CD8-positive, alpha-beta memory T cell (primary cell): ENCODE measurements around the gene DLX5. TPM values are rescaled to one million over a fixed set of nuclear protein-coding genes. Genes with fewer than 3 reads are reported as not detected.
A peak's percentile ranks its signal among the peaks of the same experiment; 100 is the strongest.

Experiments
- CTCF ChIA-PET: fragments of 350-600 bp; sonication (Branson Sonifier 250); formaldehyde crosslinking; loops from one replicate; lab custom pipeline; 2021; ENCODE audit warnings: antibody characterized with exemption; lab: Charles Lee
- POLR2A ChIA-PET: fragments of 350-600 bp; sonication (Branson Sonifier 250); formaldehyde crosslinking; loops from one replicate; lab custom pipeline; 2021; ENCODE audit warnings: antibody characterized with exemption; lab: Charles Lee
- DNase-seq, 5 donors: peaks; one replicate each; pipeline versions ENCODE4 v3.0.0 to v3.0.0-alpha.2; 2020 to 2022; ENCODE audit warnings: mixed read lengths in 1 of 5
- H3K27ac ChIP-seq: one replicate; pipeline ENCODE4 v1.7.0; 2013; ENCODE audit warnings: low read depth, mild to moderate bottlenecking, low read length, moderate library complexity
- H3K27me3 ChIP-seq: 2 replicates; pipeline ENCODE4 v1.7.0; 2013; ENCODE audit warnings: low read length, mild to moderate bottlenecking; ENCODE audit not compliant: insufficient read depth, poor library complexity, severe bottlenecking
- H3K36me3 ChIP-seq: 2 replicates; pipeline ENCODE4 v1.7.0; 2013; ENCODE audit warnings: mild to moderate bottlenecking, low read length, moderate library complexity; ENCODE audit not compliant: insufficient read depth
- H3K4me1 ChIP-seq: 2 replicates; pipeline ENCODE4 v1.7.0; 2013; ENCODE audit warnings: mild to moderate bottlenecking, low read length, moderate library complexity; ENCODE audit not compliant: insufficient read depth
- H3K4me3 ChIP-seq: 2 replicates; pipeline ENCODE4 v1.7.0; 2013; ENCODE audit warnings: mild to moderate bottlenecking, low read length
- H3K9me3 ChIP-seq: 2 replicates; pipeline ENCODE4 v1.7.0; 2013; ENCODE audit warnings: mild to moderate bottlenecking, low read length
- H3K27ac Mint-ChIP-seq, 8 donors: one replicate each; pipeline ENCODE4 v1.8.0; 2020 to 2021; ENCODE audit warnings: mixed read lengths in 8 of 8, mild to moderate bottlenecking in 6 of 8, inconsistent platforms in 3 of 8, moderate library complexity in 3 of 8
- H3K27me3 Mint-ChIP-seq, 2 donors: one replicate each; pipeline ENCODE4 v1.8.0; 2020 to 2021; ENCODE audit warnings: mixed read lengths in 2 of 2, mild to moderate bottlenecking in 1 of 2, moderate library complexity in 1 of 2
- H3K36me3 Mint-ChIP-seq, 3 donors: one replicate each; pipeline ENCODE4 v1.8.0; 2020 to 2021; ENCODE audit warnings: mixed read lengths in 3 of 3, inconsistent platforms in 1 of 3, mild to moderate bottlenecking in 1 of 3
- H3K4me1 Mint-ChIP-seq, 3 donors: one replicate each; pipeline ENCODE4 v1.8.0; 2020 to 2021; ENCODE audit warnings: mixed read lengths in 3 of 3, inconsistent platforms in 1 of 3, mild to moderate bottlenecking in 1 of 3
- H3K4me3 Mint-ChIP-seq, 7 donors: one replicate each; pipeline ENCODE4 v1.8.0; 2020 to 2021; ENCODE audit warnings: mixed read lengths in 7 of 7, mild to moderate bottlenecking in 6 of 7, moderate library complexity in 4 of 7, inconsistent platforms in 2 of 7
- H3K9me3 Mint-ChIP-seq, 5 donors: one replicate each; pipeline ENCODE4 v1.8.0; 2020 to 2022; ENCODE audit warnings: mixed read lengths in 5 of 5, mild to moderate bottlenecking in 3 of 5, moderate library complexity in 2 of 5, inconsistent platforms in 1 of 5
- polyA plus RNA-seq: library from polyadenylated mRNA; unstranded; fragments of 300-500 nt; fragmentation: Illumina TruSeq; gene quantifications from one replicate; pipeline ENCODE4 v1.2.3, GENCODE V29; 2021
- total RNA-seq, 2 experiments: library from RNA; stranded (reverse); gene quantifications; one replicate each; pipeline ENCODE4 v1.2.3, GENCODE V29; 2021

DLX5 gene
- total and polyA plus RNA-seq, 3 experiments from 2014 or later = not detected

DNA sequence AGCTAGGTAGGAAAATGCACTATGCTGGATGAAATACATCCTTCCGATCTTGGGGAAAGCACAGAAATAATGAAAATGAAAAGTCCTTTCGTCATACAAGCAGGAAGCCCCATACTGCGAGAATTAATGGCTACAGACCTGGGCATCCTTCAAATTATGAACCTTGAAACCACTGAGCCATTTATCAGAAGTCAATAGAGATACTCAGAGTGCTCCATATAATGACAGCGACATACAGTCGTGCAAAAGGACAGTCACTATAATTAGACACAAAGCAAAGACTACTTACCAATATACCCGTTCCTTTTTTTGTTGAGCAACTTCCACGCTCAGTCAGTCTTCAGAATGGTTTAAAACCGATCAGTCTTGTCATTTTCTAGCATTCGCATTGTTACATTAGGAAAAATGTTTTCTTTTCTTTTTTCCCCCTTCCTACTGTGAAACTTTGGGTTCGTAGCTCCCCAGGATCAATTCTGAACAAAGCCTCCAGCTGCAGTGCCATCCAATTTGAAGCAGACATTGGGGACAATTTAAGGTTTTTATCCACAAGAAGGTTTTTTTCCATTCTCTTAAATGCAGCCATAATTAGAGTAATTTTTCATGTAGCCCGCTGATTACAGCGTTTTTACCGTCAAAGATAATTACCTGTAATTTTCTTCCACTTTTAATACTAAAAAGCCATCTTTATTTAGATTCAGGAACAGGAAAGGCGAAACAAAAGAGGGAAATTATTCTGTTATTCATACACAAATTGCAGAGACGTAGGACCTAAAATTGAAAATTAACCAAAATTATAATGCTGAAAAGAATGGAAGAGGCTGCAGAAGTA lies 12.9 kb downstream of the DLX5 start:
- POLR2A ChIA-PET = no interaction called here
- Mint-ChIP-seq H3K36me3 (peaks cover 0 to 2% (median 0%) of the 10 kb centered on the region in 3 donors), H3K4me1 (peaks cover 2 to 11% (median 3%) of the 10 kb centered on the region in 3 donors), H3K27ac (no peak overlapping the region), H3K27me3 (peaks cover 79 to 97% of the 10 kb centered on the region in 2 donors), H3K4me3 (no peak overlapping the region), H3K9me3 (peaks cover 0 to 17% (median 10%) of the 10 kb centered on the region in 5 donors)
- peaks cover 75% of the 10 kb centered on the region for H3K27me3 ChIP-seq
- H3K9me3 ChIP-seq = no peaks in the 10 kb centered on the region
- H3K27ac ChIP-seq = no peak overlapping the region
- no peaks in the 10 kb centered on the region for H3K4me1 ChIP-seq
- CTCF ChIA-PET = no interaction called here
- no peak overlapping the region for H3K4me3 ChIP-seq
- no peaks in the 10 kb centered on the region for H3K36me3 ChIP-seq
- DNase-seq = no peak

DNA sequence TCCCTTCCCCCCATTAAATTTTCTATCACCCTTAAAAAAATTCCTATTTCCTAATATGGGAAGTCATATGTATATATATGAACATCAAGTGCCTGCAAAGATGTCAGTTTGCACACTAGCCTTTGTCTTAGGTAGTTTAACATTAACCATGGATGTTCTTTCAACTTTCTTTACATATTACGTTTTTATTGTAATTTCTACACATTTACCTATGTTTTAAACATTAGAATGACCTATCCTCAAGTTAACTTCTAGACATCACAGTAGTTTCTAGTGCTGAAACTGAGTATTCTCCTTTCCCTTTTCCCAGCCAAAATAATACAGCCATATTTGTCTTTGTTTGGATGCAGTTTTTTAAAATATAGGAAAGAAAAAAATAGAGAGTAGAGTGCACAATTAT lies 13.5 kb downstream of the DLX5 start:
- Mint-ChIP-seq H3K4me1 (peaks cover 5 to 12% (median 6%) of the 10 kb centered on the region in 3 donors), H3K27ac (no peak overlapping the region), H3K9me3 (peaks cover 0 to 17% (median 10%) of the 10 kb centered on the region in 5 donors), H3K27me3 (peaks cover 77 to 93% of the 10 kb centered on the region in 2 donors), H3K36me3 (peaks cover 0 to 2% (median 0%) of the 10 kb centered on the region in 3 donors), H3K4me3 (no peak overlapping the region)
- Histone ChIP-seq H3K36me3 (no peaks in the 10 kb centered on the region), H3K27me3 (peaks cover 72% of the 10 kb centered on the region), H3K27ac (no peak overlapping the region), H3K4me3 (no peak overlapping the region), H3K4me1 (no peaks in the 10 kb centered on the region), H3K9me3 (no peaks in the 10 kb centered on the region)
- no peak for DNase-seq
- CTCF ChIA-PET = no interaction called here
- POLR2A ChIA-PET = no interaction called here

DNA sequence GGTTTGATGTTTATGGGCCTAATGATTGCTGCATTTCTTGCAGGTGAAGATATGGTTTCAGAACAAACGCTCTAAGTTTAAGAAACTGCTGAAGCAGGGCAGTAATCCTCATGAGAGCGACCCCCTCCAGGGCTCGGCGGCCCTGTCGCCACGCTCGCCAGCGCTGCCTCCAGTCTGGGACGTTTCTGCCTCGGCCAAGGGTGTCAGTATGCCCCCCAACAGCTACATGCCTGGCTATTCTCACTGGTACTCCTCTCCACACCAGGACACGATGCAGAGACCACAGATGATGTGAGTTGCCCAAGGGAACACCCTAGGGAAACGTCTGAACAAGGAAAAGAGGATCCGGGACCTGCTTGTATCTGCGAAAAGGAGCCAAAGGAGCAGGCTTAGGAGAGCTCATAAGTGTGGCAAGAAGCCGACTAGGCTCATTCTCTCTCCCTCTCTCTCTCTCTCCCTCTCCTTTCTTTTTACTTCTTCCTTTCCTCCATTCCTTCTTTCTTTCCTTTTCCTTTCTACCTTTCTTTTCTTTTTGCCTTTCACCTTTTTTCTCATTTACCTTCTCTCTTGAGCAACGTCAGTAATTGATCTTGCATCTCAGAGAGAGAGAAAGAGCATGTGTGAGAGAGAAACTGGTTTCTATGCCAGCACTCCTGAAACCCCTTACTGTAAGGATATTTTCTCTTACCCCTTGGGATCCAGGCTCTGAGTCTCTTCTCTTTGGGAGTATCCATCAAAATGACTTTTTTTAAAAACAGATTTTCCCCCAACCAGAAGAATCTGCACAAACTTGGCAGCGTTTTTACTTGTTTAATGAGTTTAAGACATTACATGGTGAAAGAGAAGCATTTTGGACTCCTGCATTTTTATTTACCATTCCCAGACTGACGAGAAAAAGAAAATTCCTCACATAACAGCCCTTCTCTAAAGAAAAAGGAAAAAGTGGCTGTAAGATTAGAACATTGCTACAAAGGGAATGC lies 14.6 kb downstream of the DLX5 start:
- CTCF ChIA-PET = no interaction called here
- POLR2A ChIA-PET = no interaction called here
- peaks cover 72 to 86% of the 10 kb centered on the region in 2 donors for H3K27me3 Mint-ChIP-seq

DNA sequence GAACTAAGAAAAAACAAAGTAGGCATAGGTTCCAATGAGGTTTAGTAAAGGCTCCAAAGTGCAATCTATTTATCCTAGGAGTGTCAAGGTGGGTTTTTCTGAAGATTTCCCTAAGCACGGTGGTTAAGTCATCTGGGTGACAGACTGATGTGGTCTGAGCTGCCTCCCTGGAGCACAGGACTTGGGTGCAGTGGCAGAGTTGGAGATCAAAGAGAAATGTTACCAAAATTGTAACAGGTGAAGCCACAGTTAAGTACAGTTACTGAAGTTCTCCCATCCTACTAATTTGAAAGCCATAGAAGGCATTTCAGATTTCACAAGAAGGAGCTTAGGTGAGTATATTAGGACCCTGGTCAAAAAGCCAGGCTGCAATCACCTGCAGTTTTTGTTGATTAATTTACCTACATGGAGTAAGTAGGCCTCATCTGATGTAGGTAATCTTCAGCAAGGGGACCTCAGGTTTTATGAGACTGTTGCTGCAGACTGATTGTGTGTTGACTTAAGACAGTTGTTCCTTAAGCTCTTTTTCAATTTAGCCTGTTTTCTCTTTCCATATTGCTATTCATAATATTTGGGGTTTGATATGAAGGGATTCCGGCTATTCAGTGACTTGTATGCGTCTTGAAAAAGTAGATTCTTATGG lies 16.2 kb downstream of the DLX5 start:
- Mint-ChIP-seq H3K27me3 (peaks cover 71 to 85% of the 10 kb centered on the region in 2 donors), H3K36me3 (no peaks in the 10 kb centered on the region), H3K27ac (no peak overlapping the region), H3K9me3 (peaks cover 0 to 15% (median 11%) of the 10 kb centered on the region in 5 donors), H3K4me1 (peaks cover 15 to 30% (median 22%) of the 10 kb centered on the region in 3 donors), H3K4me3 (no peak overlapping the region)
- Histone ChIP-seq H3K9me3 (no peaks in the 10 kb centered on the region), H3K36me3 (no peaks in the 10 kb centered on the region), H3K27ac (no peak overlapping the region), H3K4me1 (peaks cover 18% of the 10 kb centered on the region), H3K27me3 (peaks cover 66% of the 10 kb centered on the region), H3K4me3 (no peak overlapping the region)
- CTCF ChIA-PET = no interaction called here
- POLR2A ChIA-PET = no interaction called here
- no peak for DNase-seq

More for the DNA sequence above, 14.6 kb downstream of the DLX5 start:
- Mint-ChIP-seq H3K4me1 (peaks cover 7 to 21% (median 11%) of the 10 kb centered on the region in 3 donors), H3K36me3 (peaks cover 0 to 2% (median 0%) of the 10 kb centered on the region in 3 donors), H3K9me3 (peaks cover 0 to 19% (median 10%) of the 10 kb centered on the region in 5 donors), H3K4me3 (peak overlapping the region in 1 of 7 donors; percentile 48), H3K27ac (no peak overlapping the region)
- H3K9me3 ChIP-seq = no peaks in the 10 kb centered on the region
- H3K36me3 ChIP-seq = no peaks in the 10 kb centered on the region
- peaks cover 4% of the 10 kb centered on the region for H3K4me1 ChIP-seq
- no peak for DNase-seq
- H3K4me3 ChIP-seq = no peak overlapping the region
- no peak overlapping the region for H3K27ac ChIP-seq
- H3K27me3 ChIP-seq = peaks cover 66% of the 10 kb centered on the region

DNA sequence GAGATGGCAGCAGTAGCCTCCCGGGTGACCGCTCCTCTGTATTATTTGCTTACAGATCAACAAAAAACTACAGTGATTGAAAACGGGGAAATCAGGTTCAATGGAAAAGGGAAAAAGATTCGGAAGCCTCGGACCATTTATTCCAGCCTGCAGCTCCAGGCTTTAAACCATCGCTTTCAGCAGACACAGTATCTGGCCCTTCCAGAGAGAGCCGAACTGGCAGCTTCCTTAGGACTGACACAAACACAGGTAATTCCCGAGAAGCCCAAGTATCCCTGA lies 17.1 kb downstream of the DLX5 start:
- Histone ChIP-seq H3K36me3 (no peaks in the 10 kb centered on the region), H3K27me3 (peaks cover 69% of the 10 kb centered on the region), H3K27ac (no peak overlapping the region), H3K4me3 (no peak overlapping the region), H3K9me3 (no peaks in the 10 kb centered on the region), H3K4me1 (peaks cover 18% of the 10 kb centered on the region)
- POLR2A ChIA-PET = no interaction called here
- peaks cover 70 to 85% of the 10 kb centered on the region in 2 donors for H3K27me3 Mint-ChIP-seq
- H3K36me3 Mint-ChIP-seq = no peaks in the 10 kb centered on the region
- H3K9me3 Mint-ChIP-seq = peaks cover 0 to 20% (median 13%) of the 10 kb centered on the region in 5 donors
- no peak for DNase-seq
- CTCF ChIA-PET = no interaction called here
- no peak overlapping the region for H3K27ac Mint-ChIP-seq
- peak overlapping the region in 2 of 7 donors; percentile 8 to 50 for H3K4me3 Mint-ChIP-seq
- H3K4me1 Mint-ChIP-seq = peaks cover 20 to 35% (median 22%) of the 10 kb centered on the region in 3 donors

DNA sequence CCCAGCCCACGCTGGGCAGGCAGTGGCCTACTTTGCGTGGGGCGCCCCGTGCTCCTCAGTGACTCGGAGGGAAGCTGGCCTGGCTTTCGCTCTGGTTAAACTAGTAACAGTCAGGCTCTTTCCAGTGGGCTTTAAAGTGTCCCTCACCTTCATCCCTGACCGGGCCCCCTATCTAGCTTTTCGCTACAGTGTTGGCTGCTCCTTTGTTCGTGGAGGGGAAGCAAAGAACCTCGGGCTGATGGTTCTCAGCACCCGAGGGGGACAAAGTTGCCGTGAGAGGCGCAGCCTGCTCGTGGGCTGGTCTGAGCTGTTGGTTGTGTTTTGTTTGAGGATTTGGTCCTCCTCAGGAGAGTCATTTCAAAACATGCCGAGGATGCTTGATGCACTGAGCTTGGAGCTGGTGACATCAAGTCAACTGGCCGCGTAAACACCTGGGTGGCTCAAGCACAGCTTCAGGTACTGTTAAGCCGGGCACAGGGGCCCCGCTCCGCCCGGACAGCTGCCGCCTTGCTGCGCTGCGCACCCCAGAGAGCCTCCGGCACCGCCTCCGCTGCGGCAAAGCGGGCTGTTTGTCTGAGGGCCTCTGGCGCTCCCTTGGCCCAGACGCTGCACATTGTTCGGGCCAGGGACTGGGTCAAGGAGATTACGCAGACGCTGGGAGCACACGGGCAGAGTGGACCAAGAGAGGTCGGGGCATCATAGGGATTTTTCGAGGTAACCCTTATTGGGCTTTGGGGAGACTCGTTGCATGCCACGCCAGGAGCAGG lies 17.6 kb downstream of the DLX5 start:
- Histone ChIP-seq H3K9me3 (no peaks in the 10 kb centered on the region), H3K27ac (no peak overlapping the region), H3K4me3 (no peak overlapping the region), H3K36me3 (no peaks in the 10 kb centered on the region), H3K4me1 (peaks cover 18% of the 10 kb centered on the region), H3K27me3 (peaks cover 70% of the 10 kb centered on the region)
- Mint-ChIP-seq H3K4me3 (peak overlapping the region; percentile 57 to 76 (median 66)), H3K4me1 (peaks cover 20 to 35% (median 22%) of the 10 kb centered on the region in 3 donors), H3K27me3 (peaks cover 72 to 84% of the 10 kb centered on the region in 2 donors), H3K27ac (no peak overlapping the region), H3K9me3 (peaks cover 0 to 19% (median 13%) of the 10 kb centered on the region in 5 donors), H3K36me3 (no peaks in the 10 kb centered on the region)
- CTCF ChIA-PET = no interaction called here
- POLR2A ChIA-PET = no interaction called here
- no peak for DNase-seq

DNA sequence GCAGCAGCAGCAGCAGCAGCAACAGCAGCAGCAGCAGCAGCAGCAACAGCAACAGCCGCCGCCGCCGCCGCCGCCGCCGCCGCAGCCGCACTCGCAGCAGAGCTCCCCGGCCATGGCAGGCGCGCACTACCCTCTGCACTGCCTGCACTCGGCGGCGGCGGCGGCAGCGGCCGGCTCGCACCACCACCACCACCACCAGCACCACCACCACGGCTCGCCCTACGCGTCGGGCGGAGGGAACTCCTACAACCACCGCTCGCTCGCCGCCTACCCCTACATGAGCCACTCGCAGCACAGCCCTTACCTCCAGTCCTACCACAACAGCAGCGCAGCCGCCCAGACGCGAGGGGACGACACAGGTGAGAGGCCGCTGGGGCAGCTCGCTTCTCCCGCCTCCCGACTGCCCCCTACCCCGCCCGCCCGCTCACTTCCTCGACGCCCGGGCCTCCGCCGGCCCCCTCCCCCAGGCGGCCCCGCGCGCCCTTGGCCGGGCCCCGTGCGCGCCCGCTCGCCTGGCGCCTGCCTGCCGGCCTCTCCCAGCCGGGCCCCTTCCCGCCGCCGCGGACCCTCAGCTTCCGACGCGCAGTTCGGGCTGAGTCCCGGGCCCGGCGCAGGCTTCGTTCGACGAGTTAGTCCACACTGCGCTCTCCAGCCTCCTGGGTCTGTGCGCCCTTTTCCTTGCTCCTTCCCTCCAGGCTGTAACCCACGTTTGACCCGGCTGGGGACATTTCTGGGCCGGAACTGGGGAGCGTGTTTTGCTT lies 18.4 kb downstream of the DLX5 start:
- H3K9me3 ChIP-seq = no peaks in the 10 kb centered on the region
- H3K27me3 ChIP-seq = peaks cover 69% of the 10 kb centered on the region
- DNase-seq = peak in 2 of 5 donors; percentile 23 to 30
- Mint-ChIP-seq H3K4me1 (peaks cover 20 to 35% (median 22%) of the 10 kb centered on the region in 3 donors), H3K9me3 (peaks cover 0 to 12% (median 11%) of the 10 kb centered on the region in 5 donors), H3K36me3 (no peaks in the 10 kb centered on the region), H3K27ac (no peak overlapping the region), H3K4me3 (peak overlapping the region; percentile 62 to 78 (median 74)), H3K27me3 (peaks cover 73 to 84% of the 10 kb centered on the region in 2 donors)
- CTCF ChIA-PET = no interaction called here
- no peak overlapping the region for H3K27ac ChIP-seq
- H3K36me3 ChIP-seq = no peaks in the 10 kb centered on the region
- POLR2A ChIA-PET = no interaction called here
- peaks cover 18% of the 10 kb centered on the region for H3K4me1 ChIP-seq
- no peak overlapping the region for H3K4me3 ChIP-seq
